NCI-H2107 (cell line): ENCODE results near the gene EIF4G3.

Experiments used
- DNase-seq: peaks from one replicate; lab custom pipeline; 2025; lab: John Stamatoyannopoulos, UW

Gene EIF4G3

DNA sequence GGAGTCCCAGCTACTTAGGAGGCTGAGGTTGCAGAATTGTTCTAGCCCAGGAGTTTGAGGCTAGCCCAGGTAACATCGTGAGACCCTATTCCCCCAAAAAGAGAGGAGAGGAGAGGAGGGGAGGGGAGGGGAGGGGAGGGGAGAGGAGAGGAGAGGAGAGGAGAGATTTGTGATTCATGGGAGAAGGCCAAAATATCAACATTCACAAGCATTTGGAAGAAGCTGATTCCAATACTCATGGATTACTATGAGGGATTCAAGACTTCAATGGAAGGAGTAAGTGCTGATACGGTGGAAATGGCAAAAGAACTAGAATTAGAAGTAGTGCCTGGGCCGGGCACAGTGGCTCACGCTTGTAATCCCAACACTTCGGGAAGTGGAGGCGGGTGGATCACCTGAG lies 187.8 kb downstream of the EIF4G3 start:
- no peak for DNase-seq

DNA sequence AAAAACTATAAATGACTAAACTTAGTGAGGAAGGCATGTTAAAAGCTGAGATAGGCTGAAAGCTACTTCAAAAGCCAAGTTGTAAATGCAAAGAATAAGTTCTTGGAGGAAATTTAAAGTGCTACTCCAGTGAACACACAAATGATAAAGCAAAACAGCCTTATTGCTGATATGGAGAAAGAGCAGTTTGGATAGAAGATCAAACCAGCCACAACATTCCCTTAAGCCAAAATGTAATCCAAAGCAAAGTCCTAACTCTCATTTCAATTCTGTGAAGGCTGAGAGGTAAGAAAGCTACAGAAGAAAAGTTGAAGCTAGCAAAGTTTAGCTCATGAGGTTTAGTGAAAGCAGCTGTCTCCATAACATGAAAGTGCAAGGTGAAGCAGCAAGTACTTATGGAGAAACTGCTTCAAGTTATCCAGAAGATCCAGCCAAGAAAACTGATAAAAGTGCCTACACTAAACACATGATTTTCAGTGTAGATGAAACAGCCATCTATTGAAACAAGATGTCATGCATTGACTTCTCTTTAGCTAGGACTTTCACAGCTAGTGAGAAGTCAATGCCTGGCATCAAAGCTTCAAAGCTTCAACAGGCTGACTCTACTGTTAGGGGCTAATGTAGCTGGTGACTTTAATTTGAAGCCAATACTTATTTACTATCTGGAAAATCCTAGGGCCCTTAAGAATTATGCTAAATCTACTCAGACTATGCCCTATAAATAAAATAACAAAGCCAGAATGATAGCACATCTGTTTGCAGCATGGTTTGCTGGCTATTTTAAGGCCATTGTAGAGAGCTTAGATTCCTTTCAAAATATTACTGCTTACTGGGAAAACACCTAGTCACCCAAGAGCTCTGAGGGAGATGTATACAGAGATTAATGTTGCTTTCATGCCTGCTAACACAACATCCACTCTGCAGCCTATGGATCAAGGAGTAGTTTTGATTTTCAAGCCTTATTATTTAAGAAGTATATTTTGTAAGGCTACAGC lies 188.6 kb downstream of the EIF4G3 start:
- DNase-seq, result no peak

DNA sequence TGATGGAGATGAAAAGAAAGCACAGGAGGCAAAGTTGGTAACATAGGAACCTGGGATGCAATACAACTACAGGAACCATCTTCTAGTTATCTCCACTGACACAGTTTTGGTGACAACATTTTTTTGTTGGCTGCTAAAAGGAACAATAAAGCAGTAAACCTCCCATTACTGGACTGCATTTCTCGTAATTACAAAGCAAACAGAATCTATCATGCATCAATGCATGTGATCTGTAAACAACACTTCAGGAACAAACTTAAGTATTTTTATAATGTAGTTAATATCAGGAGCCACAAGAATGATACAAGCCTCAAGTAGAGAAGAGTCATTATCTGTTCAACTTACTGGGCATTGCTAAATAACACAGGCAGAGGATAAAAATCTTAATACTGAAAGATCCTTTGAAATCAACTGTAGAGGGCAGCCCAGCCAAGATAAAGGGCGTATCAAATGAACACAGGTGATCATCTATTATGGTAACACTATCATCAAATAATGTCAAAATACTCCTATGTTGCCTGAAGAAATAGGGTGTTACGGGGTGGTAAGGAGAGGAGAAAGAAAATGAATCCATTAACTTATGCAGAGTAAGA lies 193.3 kb downstream of the EIF4G3 start:
- DNase-seq, result no peak

DNA sequence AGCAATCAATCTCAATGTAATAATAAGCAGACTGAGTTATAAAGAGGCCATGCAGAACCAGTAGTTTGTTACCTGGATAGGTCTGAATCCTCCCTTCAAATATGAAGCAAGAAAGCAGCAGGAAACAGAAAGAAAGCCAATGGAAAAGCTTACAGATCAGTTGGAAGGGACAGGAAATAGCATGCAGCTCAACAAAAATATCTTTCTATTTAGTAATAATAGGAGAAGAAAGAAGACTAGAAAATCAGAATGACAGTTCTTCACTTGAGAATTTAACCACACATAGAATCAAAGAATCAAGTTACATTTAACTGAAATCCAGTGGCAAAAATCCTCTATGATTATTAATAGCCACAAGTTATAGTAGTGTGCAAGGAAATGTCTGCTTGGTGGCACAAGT lies 194.4 kb downstream of the EIF4G3 start:
- no peak for DNase-seq

DNA sequence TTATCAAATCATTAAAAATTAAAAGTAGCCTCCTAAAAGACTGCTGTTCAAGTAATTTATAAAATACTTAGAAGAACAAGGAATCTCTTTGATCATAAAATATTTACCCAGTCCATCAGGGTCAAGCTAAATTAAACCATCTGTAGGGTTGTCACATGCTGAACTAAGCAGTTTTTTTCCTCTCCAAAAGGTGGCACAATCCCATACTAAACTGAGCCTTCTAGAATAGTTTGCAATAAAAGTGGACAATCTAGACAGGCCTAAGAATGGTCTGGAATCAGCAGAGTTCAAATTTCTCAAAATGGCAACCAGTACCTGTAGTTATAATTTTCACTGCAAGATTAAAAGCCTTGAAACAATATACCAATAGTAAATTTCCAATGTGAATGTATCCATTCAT lies 194.8 kb downstream of the EIF4G3 start:
- no peak for DNase-seq

DNA sequence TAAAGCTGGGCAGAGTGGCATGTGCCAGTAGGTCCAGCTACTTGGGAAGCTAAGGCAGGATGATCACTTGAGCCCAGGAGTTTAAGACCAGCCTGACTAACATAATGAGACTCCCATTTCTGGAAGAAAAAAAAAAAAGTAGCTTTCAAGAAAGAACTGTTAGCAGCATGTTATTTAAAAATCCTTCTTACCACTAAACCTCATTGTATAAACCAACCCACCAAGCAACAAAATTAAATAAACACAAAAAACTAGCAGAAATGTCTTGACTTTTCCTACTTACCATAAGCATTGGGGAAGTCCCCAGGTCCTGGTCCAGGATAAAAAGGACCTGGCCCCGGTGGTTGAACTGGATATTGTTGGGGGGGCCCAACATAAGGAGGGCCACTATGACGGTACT lies 196.6 kb downstream of the EIF4G3 start:
- no peak for DNase-seq

DNA sequence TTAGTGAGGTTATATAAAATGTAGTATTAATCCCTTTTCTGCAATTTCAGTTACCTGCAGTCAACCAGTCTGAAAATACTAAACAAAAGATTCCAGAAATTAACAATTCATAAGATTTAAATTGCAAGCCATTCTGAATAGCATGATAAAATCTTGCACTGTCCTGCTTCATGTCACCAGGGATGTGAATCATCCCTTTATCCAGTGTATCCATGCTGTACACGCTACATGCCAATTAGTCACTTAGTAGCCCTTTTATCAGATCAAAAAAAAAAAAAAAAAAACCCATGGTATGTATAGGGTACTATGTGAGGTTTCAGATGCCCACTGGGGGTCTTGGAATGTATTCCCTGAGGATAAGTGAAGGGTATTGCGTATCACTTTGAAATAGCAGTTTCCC lies 198.3 kb downstream of the EIF4G3 start:
- DNase-seq, result no peak

DNA sequence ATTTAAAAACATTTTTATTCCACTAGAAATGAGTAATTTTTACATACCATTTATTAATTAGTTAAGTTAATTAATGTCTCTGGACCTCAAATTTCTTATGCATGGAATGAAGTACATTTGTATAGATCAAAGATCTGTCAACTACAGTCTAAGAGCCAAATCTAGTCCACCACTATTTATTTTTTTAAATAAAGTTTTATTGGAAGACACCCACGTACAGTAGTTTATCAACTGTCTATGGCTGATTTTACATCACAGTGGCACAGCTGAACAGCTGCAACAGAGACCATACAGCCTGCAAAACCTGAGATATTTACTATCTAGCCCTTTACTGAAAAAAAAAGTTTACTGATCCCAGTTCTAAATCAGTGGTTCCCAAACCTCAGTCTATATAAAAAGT lies 201.0 kb downstream of the EIF4G3 start:
- DNase-seq, result no peak

DNA sequence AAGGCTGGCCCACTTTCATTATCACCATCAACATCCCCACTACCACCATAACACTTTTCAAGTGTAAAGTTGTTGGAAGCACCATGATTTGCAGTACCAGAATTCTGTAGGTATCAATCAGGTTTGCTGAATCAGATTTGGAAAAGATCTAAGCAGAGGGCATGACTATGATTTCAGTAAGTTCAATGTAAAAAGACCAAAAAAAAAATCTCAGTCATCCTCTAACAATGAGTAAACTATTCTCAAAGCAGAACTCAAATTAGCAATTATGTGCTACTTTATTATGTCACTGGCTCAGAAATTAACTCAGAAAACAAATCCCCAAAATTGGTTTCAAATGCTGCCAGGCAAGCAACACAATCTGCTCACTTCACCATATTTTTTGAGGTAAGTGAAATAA lies 201.7 kb downstream of the EIF4G3 start:
- DNase-seq, result no peak

DNA sequence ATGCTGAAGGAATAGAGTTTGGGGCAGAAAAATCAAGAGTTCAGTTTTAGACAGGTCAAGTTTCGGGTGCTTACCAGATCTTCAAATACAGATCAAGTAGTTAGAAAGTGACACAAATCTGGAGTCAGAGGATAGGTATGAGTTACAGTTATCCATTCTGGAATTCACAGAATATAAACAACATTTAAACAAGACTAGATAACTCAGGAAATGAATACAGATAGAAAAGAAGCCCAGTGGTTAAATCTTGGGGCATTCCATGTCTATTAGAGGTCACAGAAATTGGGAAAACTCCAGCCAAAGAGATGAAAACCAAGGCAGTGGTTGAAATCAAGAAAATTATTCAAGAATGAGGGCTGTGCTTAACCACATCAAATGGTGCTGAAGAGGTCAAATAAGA lies 202.6 kb downstream of the EIF4G3 start:
- no peak for DNase-seq

DNA sequence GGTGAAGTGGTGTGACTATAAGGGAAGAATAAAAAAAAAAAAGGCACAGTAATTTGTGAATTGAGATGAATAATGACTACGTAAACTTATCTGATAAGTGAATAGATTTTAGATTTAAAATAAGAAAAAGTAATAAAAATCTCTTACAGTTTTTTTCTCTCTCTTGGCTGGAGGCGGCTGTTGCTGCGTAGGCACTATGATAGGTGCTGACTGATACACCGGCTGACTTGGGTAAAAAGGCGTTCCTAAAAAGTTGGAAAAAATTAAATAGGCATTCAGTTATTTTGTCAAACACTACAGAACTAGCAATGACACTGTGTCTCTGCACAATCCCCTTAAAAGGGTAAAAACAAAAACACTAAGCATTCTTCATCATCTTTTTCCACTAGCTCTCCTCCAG lies 203.8 kb downstream of the EIF4G3 start:
- no peak for DNase-seq

DNA sequence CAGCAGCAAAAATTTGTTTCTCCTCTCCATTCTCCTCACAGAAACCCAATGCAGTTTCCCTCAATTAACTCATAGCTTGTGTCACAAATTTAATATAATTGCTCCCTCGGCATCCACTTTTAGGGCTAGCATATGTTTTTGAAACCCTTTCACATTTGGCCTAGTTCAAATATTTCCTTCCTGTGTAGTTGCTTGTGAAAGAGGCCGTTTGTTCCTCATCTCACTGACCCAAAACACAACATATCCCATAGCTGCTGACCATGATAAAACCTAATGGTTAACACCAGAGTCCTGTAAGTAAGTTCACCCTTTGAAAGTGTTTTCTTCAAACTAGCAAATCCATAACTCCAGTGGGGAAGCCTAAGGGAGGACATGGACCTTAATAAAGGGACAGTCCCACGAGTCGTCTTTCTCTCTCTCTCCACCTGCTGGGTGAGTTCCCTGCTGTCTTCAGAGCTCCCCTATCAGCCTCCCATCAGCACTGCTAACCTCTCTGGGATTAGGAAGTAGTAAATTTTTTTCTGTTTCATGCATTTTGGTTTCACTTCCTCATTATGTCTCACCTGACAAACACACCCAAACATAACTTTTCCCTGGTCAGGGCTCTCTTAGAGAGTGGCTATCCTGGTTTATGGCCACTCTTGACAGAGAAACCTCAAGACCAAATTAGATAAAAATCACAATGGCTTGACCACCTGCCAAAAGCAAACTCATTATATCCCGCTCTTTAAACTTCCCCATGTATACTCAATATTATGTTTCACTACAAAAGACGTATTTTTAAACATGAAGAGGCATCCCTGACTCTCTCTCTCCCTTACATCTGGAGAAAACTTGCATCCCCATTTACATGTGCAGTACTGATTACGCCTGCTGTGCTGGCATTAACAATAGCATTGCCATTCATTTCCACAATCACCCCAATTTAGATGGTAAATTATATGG lies 211.9 kb downstream of the EIF4G3 start:
- no peak for DNase-seq

DNA sequence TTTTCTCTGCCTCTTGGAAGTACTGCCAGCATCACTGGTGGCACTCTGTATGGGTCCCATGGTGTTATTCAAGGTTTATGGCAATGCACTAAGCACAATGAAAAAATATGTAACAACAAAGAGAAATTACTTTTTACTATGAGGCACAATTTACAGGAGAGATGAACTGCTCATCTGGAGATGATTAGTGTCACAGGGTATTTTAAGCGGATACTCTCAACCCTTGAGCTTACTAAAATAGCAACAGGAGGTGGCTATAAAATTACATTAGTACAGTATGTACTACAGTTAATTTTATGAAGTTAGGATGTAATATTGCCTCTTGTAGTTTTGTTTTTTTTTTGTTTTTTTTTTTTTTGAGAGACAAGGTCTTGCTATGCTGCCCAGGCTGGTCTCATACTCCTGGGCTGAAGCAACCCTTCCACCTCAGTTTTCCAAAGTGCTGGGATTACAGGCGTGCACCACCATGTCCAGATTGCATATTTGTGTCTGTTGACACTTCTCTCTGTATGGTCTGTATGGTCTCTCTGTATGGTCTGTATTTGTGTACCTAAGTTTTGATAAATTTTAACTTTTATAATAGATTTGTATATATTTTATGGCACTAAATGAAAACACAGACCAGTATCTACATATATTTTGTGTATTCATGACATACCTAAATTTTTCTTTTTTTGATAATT lies 214.0 kb downstream of the EIF4G3 start:
- no peak for DNase-seq

DNA sequence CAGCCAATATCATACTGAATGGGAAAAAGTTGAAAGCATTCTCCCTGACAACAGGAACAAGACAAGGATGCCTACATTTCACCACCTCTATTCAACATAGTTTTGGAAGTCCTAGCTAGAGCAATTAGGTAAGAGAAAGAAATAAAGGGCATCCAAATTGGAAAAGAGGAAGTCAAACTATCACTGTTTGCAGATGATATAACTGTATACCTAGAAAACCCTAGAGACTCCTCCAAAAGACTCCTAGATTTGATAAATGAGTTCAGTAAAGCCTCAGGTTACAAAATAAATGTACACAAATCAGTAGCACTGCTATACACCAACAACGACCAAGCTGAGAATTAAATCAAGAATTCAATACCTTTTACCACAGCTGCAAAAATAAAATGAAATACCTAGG lies 218.3 kb downstream of the EIF4G3 start:
- no peak for DNase-seq

DNA sequence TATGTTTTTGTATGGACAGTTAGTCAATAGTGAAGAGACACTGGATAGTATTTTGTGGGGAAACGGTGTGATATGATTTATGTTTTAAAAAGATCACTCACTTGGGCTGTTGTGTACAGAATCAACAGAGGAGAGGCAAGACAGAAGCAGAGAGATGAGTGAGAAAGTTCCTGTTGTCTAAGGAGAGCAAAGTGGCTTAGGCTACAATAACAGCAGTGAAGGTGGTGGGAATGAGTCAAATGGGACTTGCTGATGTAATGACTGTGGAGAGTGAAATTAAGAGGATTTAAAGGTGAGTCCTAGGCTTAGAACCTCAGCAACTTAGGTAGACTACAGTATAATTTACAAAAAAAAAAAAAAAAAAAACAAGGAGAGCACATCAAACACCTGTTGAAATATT lies 220.4 kb downstream of the EIF4G3 start:
- DNase-seq, result no peak

DNA sequence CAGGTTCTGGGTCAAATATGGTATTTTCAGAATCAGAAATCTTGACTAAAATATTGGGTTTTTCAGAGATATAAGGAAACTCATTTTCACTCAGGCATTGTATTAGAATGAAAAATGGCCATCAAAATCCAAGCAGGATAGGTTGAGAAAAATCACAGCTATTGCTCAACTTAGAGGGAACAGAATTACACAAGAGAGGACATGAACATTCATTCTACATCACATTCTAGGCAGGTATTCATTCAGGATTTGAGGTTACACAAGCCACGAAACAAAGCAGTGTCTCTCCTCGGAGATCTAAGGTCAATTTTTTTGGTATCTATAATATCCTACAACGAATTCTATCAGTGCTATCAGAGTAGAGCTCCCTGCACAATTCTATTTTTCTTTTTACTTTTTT lies 226.0 kb downstream of the EIF4G3 start:
- DNase-seq, result no peak

DNA sequence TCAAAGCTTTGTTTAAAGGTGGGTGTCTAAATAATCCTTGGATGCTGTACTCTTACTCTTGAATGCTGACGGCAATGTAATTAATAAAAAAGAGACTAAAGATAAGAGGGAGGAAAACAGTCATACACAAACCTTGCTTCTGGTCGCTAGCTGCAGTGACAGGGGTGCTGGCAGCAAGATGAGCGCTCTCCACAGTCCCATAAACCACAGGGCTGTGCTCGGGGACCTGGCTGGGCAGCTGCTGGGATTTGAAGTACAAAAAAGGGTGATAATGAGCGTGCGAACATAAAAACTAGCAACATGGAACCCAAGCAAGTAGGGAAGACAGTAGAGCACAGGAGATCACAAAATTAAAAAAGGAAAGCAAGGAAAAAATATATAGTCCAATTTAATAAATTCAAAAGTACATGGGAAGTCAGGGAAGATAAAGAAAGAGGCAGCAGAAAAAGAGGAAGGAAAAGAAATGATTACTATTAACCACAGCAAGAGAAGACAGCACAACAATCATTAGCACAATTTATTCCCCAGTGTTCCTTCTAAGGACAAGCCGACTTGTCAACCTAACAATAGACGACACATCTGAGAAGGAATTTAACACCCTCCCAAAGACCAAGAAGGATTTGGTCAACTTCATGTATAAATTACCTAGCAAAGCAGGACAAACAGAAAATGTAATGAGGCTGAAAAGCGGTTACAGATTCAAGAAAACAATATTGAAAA lies 226.7 kb downstream of the EIF4G3 start:
- DNase-seq, result no peak

DNA sequence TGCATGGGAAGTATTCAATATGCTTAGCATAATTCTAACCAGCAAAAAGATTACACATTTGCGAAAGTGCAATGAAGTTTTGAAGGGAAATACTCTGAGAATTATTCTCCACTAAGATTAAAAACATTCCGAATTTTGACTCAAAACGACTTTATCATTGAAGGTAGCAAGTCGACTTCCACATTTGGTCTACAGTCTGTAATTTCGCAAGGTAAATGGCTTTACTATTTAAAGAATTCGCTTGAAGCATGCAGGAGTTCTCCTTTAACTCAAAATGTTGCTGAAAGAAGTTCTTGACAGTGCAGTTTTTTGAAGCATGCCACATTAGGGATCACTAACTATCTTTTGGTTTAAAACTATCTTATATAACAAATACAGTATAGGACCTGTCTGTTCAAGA lies 228.6 kb downstream of the EIF4G3 start:
- no peak for DNase-seq

DNA sequence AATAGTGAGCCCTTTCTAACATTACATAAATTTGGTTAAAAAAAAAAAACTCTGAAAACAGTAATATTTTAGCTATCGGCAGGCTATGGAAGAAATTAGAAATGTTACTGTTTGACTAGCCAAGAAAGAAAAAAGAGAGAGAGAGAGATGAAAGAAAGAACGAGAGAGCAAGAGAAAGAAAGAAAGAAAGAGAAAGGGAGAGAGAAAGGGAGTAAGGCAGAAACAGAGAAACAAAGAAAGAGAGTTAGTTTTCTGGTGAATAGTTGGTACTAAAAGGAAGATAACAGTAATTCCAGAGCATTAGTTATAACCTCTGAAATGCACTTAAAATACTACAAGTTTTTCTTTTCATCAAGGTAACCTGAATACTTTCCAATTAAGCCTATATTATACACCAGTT lies 229.3 kb downstream of the EIF4G3 start:
- DNase-seq, result no peak

DNA sequence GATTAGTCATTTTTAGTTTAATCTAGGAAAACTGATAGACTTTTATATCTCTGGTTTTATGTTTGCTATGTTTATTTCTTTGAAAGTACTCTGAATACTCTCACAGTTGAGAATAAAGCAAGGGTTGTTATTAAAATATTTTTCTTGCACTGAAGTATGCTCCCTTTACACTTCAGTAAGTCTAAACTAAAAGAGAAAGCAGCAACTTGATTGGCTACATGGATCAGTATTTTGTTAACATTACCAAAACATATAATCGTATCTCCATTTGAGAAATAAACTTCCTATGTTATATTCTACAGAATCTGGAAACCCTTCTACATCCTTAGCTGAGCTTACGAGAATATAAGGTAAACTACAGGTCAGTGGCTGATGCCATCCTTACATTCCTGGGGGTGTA lies 240.1 kb downstream of the EIF4G3 start:
- no peak for DNase-seq

DNA sequence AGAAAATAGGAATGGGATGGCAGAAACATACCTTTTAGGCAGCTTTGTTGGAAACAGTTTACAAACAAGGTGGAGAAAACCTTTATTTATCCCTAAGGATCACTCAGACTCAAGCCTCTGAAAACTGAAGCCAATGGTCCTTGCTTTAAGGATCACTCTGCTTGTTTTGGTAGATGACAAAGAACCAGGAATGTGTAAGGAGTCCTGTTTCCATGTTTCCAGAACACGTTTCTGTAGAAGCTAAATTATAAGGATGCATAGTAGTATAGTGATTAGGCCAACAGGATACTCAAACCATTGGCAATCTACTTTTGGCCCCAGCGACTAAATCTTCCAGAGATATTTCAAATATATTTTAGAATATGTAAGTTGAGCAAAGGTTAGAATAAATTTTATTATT lies 240.5 kb downstream of the EIF4G3 start:
- DNase-seq, result no peak
